Ishikawa (cell line): ENCODE measurements around the gene GNPTG.

Experiments
- MAX ChIP-seq: IDR thresholded peaks from 2 replicates; pipeline ENCODE4 v1.6.1; 2012
- NFIC ChIP-seq: IDR thresholded peaks from 2 replicates; pipeline ENCODE4 v1.6.1; 2012
- TCF12 ChIP-seq: IDR thresholded peaks from 2 replicates; pipeline ENCODE4 v1.6.1; 2012; ENCODE audit warnings: low read depth
- TEAD4 ChIP-seq: IDR thresholded peaks from 2 replicates; pipeline ENCODE4 v1.6.1; 2012

DNA sequence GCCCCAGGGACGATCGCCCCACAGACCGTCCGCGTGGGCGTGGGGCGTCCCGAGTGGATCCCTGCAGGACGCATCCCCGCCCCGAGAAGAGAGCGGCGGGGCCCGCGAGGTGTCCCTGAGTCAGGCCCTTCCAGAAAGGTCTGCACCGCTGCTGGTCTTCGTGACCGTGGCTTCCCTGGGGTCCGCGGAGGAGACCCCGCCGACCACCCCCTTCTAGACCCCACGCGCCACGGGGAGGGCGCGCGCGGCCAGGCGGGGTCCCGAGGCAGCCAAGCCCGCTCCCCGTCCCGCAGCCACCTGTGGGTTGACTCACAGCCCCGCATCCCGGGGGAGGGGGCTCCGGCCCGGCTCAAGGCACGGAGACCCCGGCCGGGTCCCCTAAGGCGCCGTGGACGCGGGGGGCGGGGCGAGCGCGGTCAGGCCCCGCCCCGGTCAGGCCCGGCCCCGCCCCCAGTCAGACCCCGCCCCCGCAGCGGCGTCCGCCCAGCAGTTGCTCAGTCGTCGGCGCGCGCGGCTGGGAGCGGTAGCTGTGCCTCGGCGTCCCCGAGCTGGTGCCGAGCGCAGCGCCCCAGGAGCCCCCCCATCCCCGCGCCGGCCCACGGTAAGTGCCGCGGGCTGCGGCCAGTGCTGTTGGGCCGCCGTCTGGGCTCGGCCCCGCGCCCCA, 18.4 kb upstream of the GNPTG start, which contains the start of gene BAIAP3:
- TF ChIP-seq MAX = no peak
- no peak for TF ChIP-seq NFIC
- no peak for TF ChIP-seq TEAD4
- TF ChIP-seq TCF12 = no peak
